Panc1 (cell line): Measurements from ENCODE around the gene ENPP7. TPM values are rescaled to one million over a fixed set of nuclear protein-coding genes. Genes with fewer than 3 reads are reported as not detected.

Experiments
- ATAC-seq: fragments of 200-7000 bp; cut with Tn5 transposase; 2 replicates; pipeline ENCODE4 v1.9.1; 2020; ENCODE audit warnings: mild to moderate bottlenecking, moderate library complexity
- BruUV-seq: library from RNA; stranded (reverse); fragments of 400-500 nt; replicated peaks from 2 replicates; lab custom pipeline; 2021; lab: Mats Ljungman, UMichigan
- CTCF ChIA-PET: fragments of 300-600 bp; sonication (Branson Sonifier 250); formaldehyde crosslinking; loops from one replicate; lab custom pipeline; 2022; ENCODE audit warnings: antibody characterized with exemption; lab: Charles Lee
- POLR2A ChIA-PET: fragments of 300-600 bp; sonication (Branson Sonifier 250); formaldehyde crosslinking; loops from one replicate; lab custom pipeline; 2022; ENCODE audit warnings: antibody characterized with exemption; lab: Charles Lee
- DNase-seq: peaks from one replicate; pipeline ENCODE4 v3.0.0-alpha.2; 2010; ENCODE audit warnings: low read depth, low spot score
- H3K27ac ChIP-seq: 2 replicates; pipeline ENCODE4 v1.5.1; 2011; ENCODE audit warnings: mild to moderate bottlenecking, low read length, inconsistent platforms
- H3K27me3 ChIP-seq: fragments of 200-500 bp; sonication (Bioruptor generic); 2 replicates; pipeline ENCODE4 v1.6.0; 2014; ENCODE audit warnings: low read length, inconsistent platforms; ENCODE audit not compliant: control insufficient read depth, insufficient read depth
- H3K36me3 ChIP-seq: fragments of 200-500 bp; sonication (Bioruptor generic); 2 replicates; pipeline ENCODE4 v1.5.1; 2014; ENCODE audit warnings: inconsistent platforms, mild to moderate bottlenecking, low read length, moderate library complexity; ENCODE audit not compliant: control insufficient read depth, insufficient read depth
- H3K4me1 ChIP-seq: 2 replicates; pipeline ENCODE4 v1.5.1; 2011; ENCODE audit warnings: inconsistent platforms, mild to moderate bottlenecking, low read length, moderate library complexity; ENCODE audit not compliant: control insufficient read depth, insufficient read depth
- H3K4me3 ChIP-seq, 2 experiments: 2 replicates each; pipeline ENCODE4 v1.5.1; 2011 to 2012; ENCODE audit warnings: low read depth in 2 of 2, low read length in 2 of 2, mild to moderate bottlenecking in 2 of 2, inconsistent platforms in 1 of 2, moderate library complexity in 1 of 2
- H3K9me3 ChIP-seq: fragments of 200-500 bp; sonication (Bioruptor generic); 2 replicates; pipeline ENCODE4 v1.5.1; 2014; ENCODE audit warnings: low read depth, mild to moderate bottlenecking, inconsistent platforms, low read length, moderate library complexity; ENCODE audit not compliant: control insufficient read depth, insufficient read depth
- CTCF ChIP-seq: fragments of 450-650 bp; IDR thresholded peaks from 2 replicates; pipeline ENCODE4 v1.5.1; 2017; ENCODE audit warnings: mild to moderate bottlenecking
- POLR2AphosphoS5 ChIP-seq: IDR thresholded peaks from 2 replicates; pipeline ENCODE4 v1.6.1; 2012; ENCODE audit warnings: mild to moderate bottlenecking, low read depth, low read length, moderate library complexity
- SIN3A ChIP-seq: IDR thresholded peaks from 2 replicates; pipeline ENCODE4 v1.6.1; 2012; ENCODE audit warnings: low read depth, mild to moderate bottlenecking, low read length, moderate library complexity, borderline replicate concordance; ENCODE audit not compliant: insufficient read depth
- TCF7L2 ChIP-seq: IDR thresholded peaks from 2 replicates; pipeline ENCODE4 v1.6.1; 2011; ENCODE audit warnings: mild to moderate bottlenecking, low read depth, low read length, inconsistent platforms
- in situ Hi-C: cut with HindIII; loops from 2 replicates; pipeline ENCODE4 v1.10.0; 2016; ENCODE audit warnings: low sequenced_read_pairs, low pct_unique_long_range_greater_than_20kb
- intact Hi-C: fragments of 100-400 bp; cut with micrococcal nuclease; formaldehyde crosslinking; loops from one replicate; pipeline ENCODE4 v1.10.0; 2022; ENCODE audit not compliant: unreplicated experiment
- total RNA-seq: library from RNA; stranded (reverse); gene quantifications from one replicate; pipeline ENCODE4 v1.2.1, GENCODE V29; 2021; ENCODE audit not compliant: unreplicated experiment
- TF ChIP-seq, protein P1 (sequence below), 2 experiments: IDR thresholded peaks; 2 replicates each; pipeline ENCODE4 v1.6.1; 2011 to 2012; ENCODE audit warnings: low read depth in 2 of 2, control low read depth in 1 of 2, low read length in 1 of 2, mild to moderate bottlenecking in 1 of 2, moderate library complexity in 1 of 2; ENCODE audit not compliant: insufficient read depth in 1 of 2

The ENPP7 gene
- total RNA-seq, 1 experiment from 2014 or later = not detected

GRCh38 chr17:79777894-79778503 is 47.3 kb downstream of the ENPP7 start, which contains the start of gene CBX2:
CBX2 (plus strand) TSS chr17:79778148; CDS start chr17:79778236, 88 bp downstream.
- no peak for DNase-seq
- no peaks in the 10 kb centered on the region for H3K9me3 ChIP-seq
- in situ Hi-C loops (loop anchor here (25.0 kb wide), 1 partner anchor 209 kb away; no protein-coding TSS in a partner anchor), intact Hi-C loops (no loop called here)
- CTCF ChIA-PET = no interaction called here
- peak within 1 kb of the TSS; percentile 57; the same call in 1 of the 2 replicates for H3K27ac ChIP-seq
- peaks cover 3% of the 10 kb centered on the region; the same call in 1 of the 2 replicates for H3K36me3 ChIP-seq
- no TSS peak for BruUV-seq
- H3K4me3 ChIP-seq = peak within 1 kb of the TSS; percentile 61 to 62
- H3K27me3 ChIP-seq = peaks cover 18% of the 10 kb centered on the region
- POLR2A ChIA-PET = interaction anchor here (0.5 kb wide), 1 partner anchor 32 kb away, joined by 4 read pairs; no protein-coding TSS in a partner anchor
- ATAC-seq = peak; percentile 89
- TF ChIP-seq SIN3A (no peak), TCF7L2 (no peak), POLR2AphosphoS5 (no peak), CTCF (no peak)
- TF ChIP-seq, protein P1, sequence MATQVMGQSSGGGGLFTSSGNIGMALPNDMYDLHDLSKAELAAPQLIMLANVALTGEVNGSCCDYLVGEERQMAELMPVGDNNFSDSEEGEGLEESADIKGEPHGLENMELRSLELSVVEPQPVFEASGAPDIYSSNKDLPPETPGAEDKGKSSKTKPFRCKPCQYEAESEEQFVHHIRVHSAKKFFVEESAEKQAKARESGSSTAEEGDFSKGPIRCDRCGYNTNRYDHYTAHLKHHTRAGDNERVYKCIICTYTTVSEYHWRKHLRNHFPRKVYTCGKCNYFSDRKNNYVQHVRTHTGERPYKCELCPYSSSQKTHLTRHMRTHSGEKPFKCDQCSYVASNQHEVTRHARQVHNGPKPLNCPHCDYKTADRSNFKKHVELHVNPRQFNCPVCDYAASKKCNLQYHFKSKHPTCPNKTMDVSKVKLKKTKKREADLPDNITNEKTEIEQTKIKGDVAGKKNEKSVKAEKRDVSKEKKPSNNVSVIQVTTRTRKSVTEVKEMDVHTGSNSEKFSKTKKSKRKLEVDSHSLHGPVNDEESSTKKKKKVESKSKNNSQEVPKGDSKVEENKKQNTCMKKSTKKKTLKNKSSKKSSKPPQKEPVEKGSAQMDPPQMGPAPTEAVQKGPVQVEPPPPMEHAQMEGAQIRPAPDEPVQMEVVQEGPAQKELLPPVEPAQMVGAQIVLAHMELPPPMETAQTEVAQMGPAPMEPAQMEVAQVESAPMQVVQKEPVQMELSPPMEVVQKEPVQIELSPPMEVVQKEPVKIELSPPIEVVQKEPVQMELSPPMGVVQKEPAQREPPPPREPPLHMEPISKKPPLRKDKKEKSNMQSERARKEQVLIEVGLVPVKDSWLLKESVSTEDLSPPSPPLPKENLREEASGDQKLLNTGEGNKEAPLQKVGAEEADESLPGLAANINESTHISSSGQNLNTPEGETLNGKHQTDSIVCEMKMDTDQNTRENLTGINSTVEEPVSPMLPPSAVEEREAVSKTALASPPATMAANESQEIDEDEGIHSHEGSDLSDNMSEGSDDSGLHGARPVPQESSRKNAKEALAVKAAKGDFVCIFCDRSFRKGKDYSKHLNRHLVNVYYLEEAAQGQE (IDR thresholded peaks at IDR 0.05; ENCODE audit: insufficient read depth in 1 of 2, low read depth in 2 of 2, low read length in 1 of 2) = no peak
- H3K4me1 ChIP-seq = peaks cover 20% of the 10 kb centered on the region

GRCh38 chr17:79778504-79779083 is 47.9 kb downstream of the ENPP7 start:
- in situ Hi-C loops (loop anchor here (25.0 kb wide), 1 partner anchor 209 kb away; no protein-coding TSS in a partner anchor), intact Hi-C loops (no loop called here)
- DNase-seq = no peak
- CTCF ChIA-PET = no interaction called here
- POLR2A ChIA-PET = interaction anchor here (0.5 kb wide), 1 partner anchor 32 kb away, joined by 4 read pairs; no protein-coding TSS in a partner anchor
- Histone ChIP-seq H3K4me1 (peaks cover 18% of the 10 kb centered on the region), H3K27me3 (peaks cover 15% of the 10 kb centered on the region), H3K9me3 (no peaks in the 10 kb centered on the region), H3K27ac (no peak overlapping the region), H3K36me3 (peaks cover 3% of the 10 kb centered on the region; the same call in 1 of the 2 replicates), H3K4me3 (peak overlapping the region; percentile 55 to 61)
- TF ChIP-seq, protein P1 (IDR thresholded peaks at IDR 0.05; ENCODE audit: insufficient read depth in 1 of 2, low read depth in 2 of 2, low read length in 1 of 2) = no peak
- no peak for TF ChIP-seq POLR2AphosphoS5
- TF ChIP-seq CTCF = no peak
- no peak for TF ChIP-seq SIN3A
- no peak for TF ChIP-seq TCF7L2
- no peak for ATAC-seq
- no TSS peak for BruUV-seq
